GM19035 (cell line): ENCODE results near the gene SMPD2.
"Not testable (repeated sequence)": the region's sequence is repeated elsewhere in the genome, so short reads cannot be mapped to it uniquely, and the experiment has no call there.

Source experiments
- ATAC-seq: cut with Tn5 transposase; IDR thresholded peaks from one replicate; pipeline ENCODE4 v1.9.1; 2021; ENCODE audit not compliant: unreplicated experiment

Gene SMPD2

GRCh38 chr6:109458774-109459531 lies 18.4 kb downstream of the SMPD2 start:
- no peak for ATAC-seq

GRCh38 chr6:109460161-109460829 lies 19.8 kb downstream of the SMPD2 start:
- ATAC-seq = no peak

- ATAC-seq = not testable (repeated sequence)
Observed at GRCh38 chr6:109461205-109461604, 20.7 kb downstream of the SMPD2 start.

GRCh38 chr6:109461733-109462526 lies 21.4 kb downstream of the SMPD2 start:
- no peak for ATAC-seq

- ATAC-seq = no peak
Observed at GRCh38 chr6:109465772-109466171, 25.2 kb downstream of the SMPD2 start.

GRCh38 chr6:109466212-109466923 lies 25.8 kb downstream of the SMPD2 start:
- no peak for ATAC-seq

GRCh38 chr6:109467696-109468095 lies 27.2 kb downstream of the SMPD2 start:
- no peak for ATAC-seq

- ATAC-seq = no peak
Observed at GRCh38 chr6:109469591-109470189, 29.2 kb downstream of the SMPD2 start.

- no peak for ATAC-seq
Observed at GRCh38 chr6:109471105-109471810, 30.7 kb downstream of the SMPD2 start.

- ATAC-seq = no peak
Observed at GRCh38 chr6:109472132-109472995, 31.8 kb downstream of the SMPD2 start.

- no peak for ATAC-seq
Observed at GRCh38 chr6:109473120-109473519, 32.6 kb downstream of the SMPD2 start.

- no peak for ATAC-seq
Observed at GRCh38 chr6:109474995-109475394, 34.5 kb downstream of the SMPD2 start.

GRCh38 chr6:109475625-109476024 lies 35.1 kb downstream of the SMPD2 start:
- no peak for ATAC-seq

GRCh38 chr6:109477184-109477583 lies 36.7 kb downstream of the SMPD2 start:
- no peak for ATAC-seq

- no peak for ATAC-seq
Observed at GRCh38 chr6:109477725-109478124, 37.2 kb downstream of the SMPD2 start.

GRCh38 chr6:109478222-109478805 lies 37.8 kb downstream of the SMPD2 start:
- ATAC-seq = no peak

GRCh38 chr6:109478841-109479624 lies 38.5 kb downstream of the SMPD2 start:
- ATAC-seq = no peak

- no peak for ATAC-seq
Observed at GRCh38 chr6:109480993-109481480, 40.5 kb downstream of the SMPD2 start.
